ENCODE data around the gene ESAM.

ESAM gene, protein sequence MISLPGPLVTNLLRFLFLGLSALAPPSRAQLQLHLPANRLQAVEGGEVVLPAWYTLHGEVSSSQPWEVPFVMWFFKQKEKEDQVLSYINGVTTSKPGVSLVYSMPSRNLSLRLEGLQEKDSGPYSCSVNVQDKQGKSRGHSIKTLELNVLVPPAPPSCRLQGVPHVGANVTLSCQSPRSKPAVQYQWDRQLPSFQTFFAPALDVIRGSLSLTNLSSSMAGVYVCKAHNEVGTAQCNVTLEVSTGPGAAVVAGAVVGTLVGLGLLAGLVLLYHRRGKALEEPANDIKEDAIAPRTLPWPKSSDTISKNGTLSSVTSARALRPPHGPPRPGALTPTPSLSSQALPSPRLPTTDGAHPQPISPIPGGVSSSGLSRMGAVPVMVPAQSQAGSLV

DNA sequence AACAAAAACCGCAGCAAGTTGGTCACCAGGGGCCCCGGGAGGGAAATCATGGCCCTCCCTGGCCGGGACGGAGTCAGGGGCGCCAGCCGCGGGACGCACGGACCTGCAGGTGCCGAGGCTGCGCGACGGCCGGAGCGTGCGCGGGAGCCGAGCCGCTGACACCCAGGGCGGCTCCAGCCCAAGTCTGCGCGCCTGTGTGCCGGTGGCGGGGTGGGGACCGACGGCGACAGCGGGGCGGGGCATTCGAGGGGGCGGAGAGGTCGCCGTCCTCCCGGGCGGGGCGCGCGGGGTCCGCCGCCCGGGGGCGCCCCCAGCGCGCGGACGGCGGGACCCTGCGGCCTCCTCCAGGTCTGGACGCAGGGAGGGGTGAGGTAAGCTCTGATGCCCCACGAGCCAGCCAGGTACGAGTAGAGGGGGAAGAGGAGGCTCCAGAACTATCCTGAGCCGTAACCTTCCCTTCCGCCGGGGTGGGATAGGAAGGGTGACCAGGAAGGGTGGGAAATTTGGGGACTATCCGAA, at the start of gene ESAM:
TSS of gene ESAM (minus strand) at position 186 of the 519 bp plus-strand sequence. CDS start at position 50, 136 bp downstream.
- no peaks in the 10 kb centered on the region for H3K9me3 ChIP-seq (ENCODE audit: control insufficient read depth, insufficient read depth, low read length)
- H3K4me1 ChIP-seq (ENCODE audit: insufficient read depth, low read length): peaks cover 10% of the 10 kb centered on the region
- peaks cover 4% of the 10 kb centered on the region; the same call in 1 of the 2 replicates for H3K36me3 ChIP-seq (ENCODE audit: insufficient read depth, low read length)
- H3K9ac ChIP-seq (ENCODE audit: low read depth, low read length): peak within 1 kb of the TSS; percentile 45; the same call in 1 of the 2 replicates

DNA sequence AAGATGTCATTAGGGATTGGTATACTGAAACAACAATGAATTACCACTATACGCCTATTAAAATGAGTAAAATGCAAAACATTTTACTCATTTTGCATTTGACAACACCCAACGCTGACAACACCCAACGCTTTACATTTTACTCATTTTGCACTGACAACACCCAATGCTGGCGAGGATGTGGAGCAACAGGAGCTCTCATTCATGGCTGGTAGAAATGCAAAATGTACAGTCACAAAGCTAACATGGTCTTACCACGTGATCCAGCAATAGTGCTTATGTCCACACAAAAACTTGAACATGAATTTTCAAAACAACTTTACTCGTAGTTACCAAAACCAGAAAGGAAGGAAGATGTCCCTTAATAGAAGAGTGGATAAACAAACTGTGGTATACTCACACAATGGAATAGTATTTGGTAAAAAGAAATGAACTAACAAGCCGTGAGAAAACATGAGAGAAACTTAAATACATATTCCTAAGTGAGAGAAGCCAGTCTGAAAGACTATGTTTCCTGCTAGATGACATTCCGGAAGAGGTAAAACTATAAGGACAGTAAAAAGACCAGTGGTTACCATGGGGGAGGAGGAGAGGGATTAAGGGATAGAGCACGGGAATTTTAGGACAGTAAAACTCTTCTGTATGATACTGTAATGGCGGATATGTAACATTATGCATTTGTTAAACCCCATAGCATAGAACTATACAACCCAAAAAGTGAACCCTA, 49.5 kb upstream of the ESAM start:
- no peaks in the 10 kb centered on the region for H3K36me3 ChIP-seq (ENCODE audit: insufficient read depth, low read length)

DNA sequence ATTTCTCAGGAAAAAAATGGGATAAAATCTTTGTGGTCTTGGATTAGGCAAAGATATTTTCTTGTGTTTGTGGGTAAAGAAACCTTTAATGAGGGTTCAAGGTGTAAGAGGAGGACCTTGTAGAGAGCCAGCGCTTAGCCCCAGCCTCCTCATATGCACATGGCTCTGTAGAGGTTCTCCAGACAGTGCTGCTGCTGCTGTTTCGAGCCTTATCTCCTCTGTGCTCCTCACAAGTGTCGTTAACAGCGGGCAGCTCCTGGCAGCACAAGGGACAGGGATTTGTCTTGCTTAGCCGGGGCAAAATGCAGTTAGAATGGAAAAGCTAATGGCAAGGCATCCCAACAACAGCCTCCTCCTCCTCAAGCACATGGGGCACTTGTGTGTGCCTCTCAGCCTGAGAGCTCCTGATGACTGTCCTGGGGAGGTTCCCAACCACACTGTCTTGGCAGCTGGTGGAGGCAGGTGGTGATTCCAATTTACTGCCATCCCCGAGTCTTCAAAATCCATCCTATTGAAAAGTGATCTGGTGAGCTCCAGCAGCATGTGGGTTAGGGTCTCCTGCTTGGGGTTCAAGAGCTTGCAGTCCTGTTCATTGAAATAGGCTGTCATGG, 45.7 kb upstream of the ESAM start:
- H3K9ac ChIP-seq (ENCODE audit: low read depth, low read length): no peak overlapping the region
- H3K4me1 ChIP-seq (ENCODE audit: insufficient read depth, low read length): no peaks in the 10 kb centered on the region
- no peaks in the 10 kb centered on the region for H3K36me3 ChIP-seq (ENCODE audit: insufficient read depth, low read length)
- no peaks in the 10 kb centered on the region for H3K9me3 ChIP-seq (ENCODE audit: control insufficient read depth, insufficient read depth, low read length)

More for the DNA sequence above, 49.5 kb upstream of the ESAM start:
- Histone ChIP-seq H3K9me3 (ENCODE audit: control insufficient read depth, insufficient read depth, low read length) (no peaks in the 10 kb centered on the region), H3K4me1 (ENCODE audit: insufficient read depth, low read length) (no peaks in the 10 kb centered on the region), H3K9ac (ENCODE audit: low read depth, low read length) (no peak overlapping the region)

DNA sequence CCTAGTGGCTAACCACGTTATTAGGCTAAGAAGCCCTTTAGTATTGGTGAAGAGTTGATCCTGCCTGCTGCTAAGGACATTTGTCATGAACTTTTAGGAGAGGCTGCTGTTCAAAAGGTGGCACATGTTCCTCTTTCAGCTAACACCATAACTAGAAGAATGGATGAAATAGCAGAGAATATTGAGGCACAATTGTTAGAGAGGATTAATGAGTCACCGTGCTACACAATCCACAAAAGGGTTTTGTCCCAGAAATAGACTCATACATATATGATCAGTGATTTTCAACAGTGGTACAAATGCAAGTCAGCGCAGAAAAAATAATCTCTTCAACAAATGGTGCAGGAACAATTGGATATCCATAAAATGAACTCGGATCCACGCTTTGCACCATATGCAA, 45.1 kb upstream of the ESAM start:
- no peaks in the 10 kb centered on the region for H3K9me3 ChIP-seq (ENCODE audit: control insufficient read depth, insufficient read depth, low read length)
- no peaks in the 10 kb centered on the region for H3K4me1 ChIP-seq (ENCODE audit: insufficient read depth, low read length)
- H3K36me3 ChIP-seq (ENCODE audit: insufficient read depth, low read length): no peaks in the 10 kb centered on the region
- no peak overlapping the region for H3K9ac ChIP-seq (ENCODE audit: low read depth, low read length)

DNA sequence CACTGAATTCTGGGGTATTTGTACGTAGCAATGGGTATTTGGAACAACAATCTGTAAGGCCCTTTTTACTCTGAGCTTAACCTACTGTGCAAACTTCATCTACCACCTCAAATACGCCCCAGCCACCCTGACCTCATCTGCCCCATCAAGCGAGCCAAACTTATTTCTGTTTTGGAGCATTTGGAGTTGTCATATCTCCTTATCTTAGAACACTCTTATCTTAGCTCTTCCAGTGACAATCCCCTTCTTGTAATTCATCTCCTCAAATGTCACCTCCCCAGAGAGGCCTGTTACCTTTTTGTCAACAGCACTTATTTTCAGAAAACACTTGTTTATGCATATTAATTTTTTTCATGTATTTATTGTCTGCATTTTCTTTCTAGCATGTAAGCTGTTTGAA, 42.8 kb upstream of the ESAM start:
- no peak overlapping the region for H3K9ac ChIP-seq (ENCODE audit: low read depth, low read length)
- H3K36me3 ChIP-seq (ENCODE audit: insufficient read depth, low read length): no peaks in the 10 kb centered on the region
- no peaks in the 10 kb centered on the region for H3K9me3 ChIP-seq (ENCODE audit: control insufficient read depth, insufficient read depth, low read length)
- peaks cover 10% of the 10 kb centered on the region; the same call in 1 of the 2 replicates for H3K4me1 ChIP-seq (ENCODE audit: insufficient read depth, low read length)

DNA sequence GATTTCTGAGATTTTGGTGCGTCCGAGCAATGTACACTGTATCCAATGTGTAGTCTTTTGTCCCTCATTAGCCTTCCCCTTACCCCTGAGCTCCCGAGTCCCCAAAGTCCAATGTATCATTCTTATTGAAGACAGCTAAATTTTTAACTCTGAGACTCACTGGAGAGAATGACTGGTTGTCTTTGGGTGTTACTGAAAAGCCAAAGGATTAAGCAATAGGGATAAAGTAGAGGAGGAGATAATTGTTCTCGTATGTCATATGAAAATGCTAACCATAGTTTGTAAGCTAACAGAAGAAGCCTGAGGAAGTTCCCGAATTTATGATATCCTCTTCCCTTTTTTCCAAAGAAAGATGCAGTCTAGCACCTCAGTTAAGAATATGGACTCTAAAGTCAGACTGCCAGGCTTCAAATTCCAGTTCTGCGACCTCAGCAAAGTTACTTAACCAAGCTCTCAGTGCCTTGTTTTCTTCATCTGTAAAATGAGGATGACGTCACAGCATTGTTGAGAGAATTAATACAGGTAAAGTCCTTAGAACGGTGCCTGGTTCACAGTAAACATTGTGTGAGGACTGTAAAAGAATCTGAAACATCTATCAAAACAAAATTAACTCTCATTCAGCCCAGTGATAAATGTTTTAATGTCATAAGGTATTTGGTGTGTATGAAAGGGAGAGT, 39.7 kb upstream of the ESAM start:
- Histone ChIP-seq H3K4me1 (ENCODE audit: insufficient read depth, low read length) (peaks cover 10% of the 10 kb centered on the region), H3K36me3 (ENCODE audit: insufficient read depth, low read length) (no peaks in the 10 kb centered on the region), H3K9ac (ENCODE audit: low read depth, low read length) (no peak overlapping the region), H3K9me3 (ENCODE audit: control insufficient read depth, insufficient read depth, low read length) (no peaks in the 10 kb centered on the region)

DNA sequence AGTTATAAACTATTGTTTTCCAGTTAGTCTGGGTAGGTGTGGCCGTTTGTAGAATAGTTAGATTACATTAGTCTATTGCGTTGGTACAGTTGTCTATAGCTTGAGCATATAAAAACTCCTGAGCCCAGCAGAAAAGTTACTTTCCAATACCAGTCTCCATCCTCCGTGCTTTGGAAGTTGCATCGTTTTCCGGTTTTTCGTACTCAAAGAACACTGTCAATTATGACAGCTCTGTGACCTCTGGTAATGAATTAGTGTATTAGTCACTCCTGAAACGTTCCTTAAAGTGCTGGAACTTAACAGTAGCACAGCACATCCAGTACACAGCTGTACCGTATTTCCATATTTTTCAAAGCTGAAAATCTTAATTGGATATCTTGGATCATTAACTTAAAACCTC, 38.9 kb upstream of the ESAM start:
- Histone ChIP-seq H3K36me3 (ENCODE audit: insufficient read depth, low read length) (no peaks in the 10 kb centered on the region), H3K9ac (ENCODE audit: low read depth, low read length) (peak overlapping the region; percentile 83), H3K9me3 (ENCODE audit: control insufficient read depth, insufficient read depth, low read length) (no peaks in the 10 kb centered on the region), H3K4me1 (ENCODE audit: insufficient read depth, low read length) (peaks cover 10% of the 10 kb centered on the region)

DNA sequence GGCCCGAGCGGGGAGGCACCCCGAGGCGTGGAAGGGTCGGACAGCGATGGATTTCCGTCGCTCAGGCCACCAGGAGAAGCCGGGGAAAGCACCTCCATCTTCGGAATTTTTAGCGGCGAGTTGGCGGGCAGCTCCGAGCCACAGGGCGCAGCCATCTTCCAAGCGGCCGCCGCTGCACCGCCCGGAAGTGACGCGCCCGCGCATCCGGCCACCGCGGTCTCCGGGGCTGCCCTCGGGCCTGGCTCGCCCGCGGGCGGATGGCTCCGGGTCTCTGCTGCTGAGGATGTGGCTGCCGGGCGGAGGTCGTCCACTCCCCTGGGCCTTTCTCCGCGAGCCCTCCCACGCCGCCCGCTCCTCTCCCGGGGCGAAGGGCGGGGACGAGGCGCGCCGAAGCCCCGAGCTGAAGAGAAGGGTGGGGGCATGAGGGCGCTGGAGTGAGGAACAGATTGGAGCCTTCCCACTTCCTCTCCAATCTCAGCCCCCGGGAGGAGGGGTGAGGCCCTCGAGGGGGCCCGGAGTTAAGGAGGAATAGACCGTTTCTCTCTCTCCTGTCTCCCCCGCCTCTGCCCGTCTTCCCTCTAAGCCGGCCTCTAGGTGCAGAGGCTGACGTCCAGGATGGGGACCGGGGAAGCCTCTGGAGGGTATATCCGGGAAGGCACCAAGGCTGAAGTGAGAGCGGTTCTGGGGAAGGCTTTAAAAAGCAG, 38.3 kb upstream of the ESAM start, which contains the start of gene MSANTD2:
TSS of gene MSANTD2 (minus strand) at position 181 of the 704 bp plus-strand sequence. CDS start at position 155, 26 bp downstream.
- H3K4me1 ChIP-seq (ENCODE audit: insufficient read depth, low read length): peaks cover 11% of the 10 kb centered on the region
- H3K9ac ChIP-seq (ENCODE audit: low read depth, low read length): peak within 1 kb of the TSS; percentile 83
- H3K36me3 ChIP-seq (ENCODE audit: insufficient read depth, low read length): no peaks in the 10 kb centered on the region
- H3K9me3 ChIP-seq (ENCODE audit: control insufficient read depth, insufficient read depth, low read length): no peaks in the 10 kb centered on the region

DNA sequence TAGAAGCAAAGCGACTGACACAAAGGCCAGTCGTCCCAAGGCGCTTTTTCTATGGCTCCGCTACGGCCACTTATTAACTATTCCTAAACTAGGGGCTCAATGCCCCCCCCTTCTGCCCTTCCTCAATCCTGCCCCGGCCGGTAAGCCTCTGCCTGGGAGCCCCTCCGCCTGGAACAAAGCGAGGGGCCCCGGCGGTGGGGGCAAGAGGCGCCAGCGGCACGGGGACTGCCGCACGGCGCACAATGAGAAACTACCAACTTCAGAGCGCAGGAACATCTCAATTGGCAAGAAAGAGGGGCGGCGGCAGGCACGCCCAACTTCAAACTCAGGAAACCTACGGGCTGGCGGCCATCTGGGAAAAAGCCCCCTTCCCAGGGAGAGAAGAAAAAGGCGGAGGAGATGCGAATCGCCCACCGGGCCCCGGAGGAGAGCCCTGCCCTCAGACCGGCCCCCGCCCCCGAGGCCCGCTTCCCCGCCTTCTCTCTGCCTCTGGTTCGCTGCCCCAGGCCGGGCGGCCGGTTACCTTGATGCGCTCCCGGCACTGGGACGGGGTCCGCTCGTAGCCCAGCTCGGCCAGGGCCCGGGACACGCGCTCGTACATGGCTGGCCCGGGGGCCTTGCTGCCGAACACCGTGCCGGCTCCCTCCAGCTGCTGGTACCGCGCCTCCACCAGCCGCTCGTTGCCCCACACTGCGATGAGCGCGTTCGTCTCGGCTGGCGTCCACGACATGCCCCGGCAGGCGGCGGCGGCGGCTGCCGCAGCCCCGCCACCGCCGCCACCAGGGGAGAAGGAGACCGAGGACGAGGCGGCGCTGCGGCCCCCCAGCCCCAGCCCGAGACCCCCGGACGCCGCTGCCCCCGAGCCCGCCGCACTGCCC, 37.5 kb upstream of the ESAM start:
- Histone ChIP-seq H3K9me3 (ENCODE audit: control insufficient read depth, insufficient read depth, low read length) (no peaks in the 10 kb centered on the region), H3K9ac (ENCODE audit: low read depth, low read length) (peak overlapping the region; percentile 83), H3K36me3 (ENCODE audit: insufficient read depth, low read length) (no peaks in the 10 kb centered on the region), H3K4me1 (ENCODE audit: insufficient read depth, low read length) (peaks cover 13% of the 10 kb centered on the region)

DNA sequence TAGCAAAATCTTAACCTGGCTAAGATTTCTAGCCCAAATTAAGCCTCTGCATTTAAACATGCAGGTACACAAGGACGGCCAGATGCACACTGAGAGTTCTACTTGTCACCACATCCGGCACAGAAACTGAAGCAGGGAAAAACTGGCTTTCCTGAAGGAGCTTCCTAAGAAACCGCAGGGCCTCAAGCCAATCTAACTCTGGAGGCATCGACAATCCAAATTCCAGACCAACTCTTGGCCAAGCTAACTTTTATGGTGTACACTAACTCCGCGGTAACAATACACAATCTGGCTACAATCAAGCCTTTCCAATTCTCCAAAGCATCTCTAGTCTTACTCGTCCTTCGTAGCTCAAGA, 36.9 kb upstream of the ESAM start:
- no peaks in the 10 kb centered on the region for H3K9me3 ChIP-seq (ENCODE audit: control insufficient read depth, insufficient read depth, low read length)
- H3K4me1 ChIP-seq (ENCODE audit: insufficient read depth, low read length): peaks cover 13% of the 10 kb centered on the region
- peak overlapping the region; percentile 83 for H3K9ac ChIP-seq (ENCODE audit: low read depth, low read length)
- no peaks in the 10 kb centered on the region for H3K36me3 ChIP-seq (ENCODE audit: insufficient read depth, low read length)

DNA sequence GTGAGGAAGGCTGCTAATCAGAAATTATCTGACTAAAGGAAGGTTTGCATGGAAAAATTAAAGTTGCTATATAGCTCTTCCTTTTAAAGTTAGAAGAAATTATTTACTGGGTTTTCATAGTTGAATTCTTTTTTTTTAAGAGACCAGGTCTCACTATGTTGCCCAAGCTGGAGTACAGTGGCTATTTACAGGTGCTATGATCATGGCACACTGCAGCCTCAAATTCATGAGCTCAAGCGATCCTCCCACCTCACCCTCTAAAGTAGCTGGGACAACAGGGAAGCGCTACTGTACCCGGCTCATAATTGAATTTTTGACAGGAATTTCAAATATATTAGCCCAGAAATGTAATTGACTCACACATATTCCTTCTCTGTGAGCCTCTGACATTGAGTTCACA, 34.2 kb upstream of the ESAM start:
- Histone ChIP-seq H3K9me3 (ENCODE audit: control insufficient read depth, insufficient read depth, low read length) (no peaks in the 10 kb centered on the region), H3K36me3 (ENCODE audit: insufficient read depth, low read length) (no peaks in the 10 kb centered on the region), H3K4me1 (ENCODE audit: insufficient read depth, low read length) (peaks cover 27% of the 10 kb centered on the region), H3K9ac (ENCODE audit: low read depth, low read length) (no peak overlapping the region)

DNA sequence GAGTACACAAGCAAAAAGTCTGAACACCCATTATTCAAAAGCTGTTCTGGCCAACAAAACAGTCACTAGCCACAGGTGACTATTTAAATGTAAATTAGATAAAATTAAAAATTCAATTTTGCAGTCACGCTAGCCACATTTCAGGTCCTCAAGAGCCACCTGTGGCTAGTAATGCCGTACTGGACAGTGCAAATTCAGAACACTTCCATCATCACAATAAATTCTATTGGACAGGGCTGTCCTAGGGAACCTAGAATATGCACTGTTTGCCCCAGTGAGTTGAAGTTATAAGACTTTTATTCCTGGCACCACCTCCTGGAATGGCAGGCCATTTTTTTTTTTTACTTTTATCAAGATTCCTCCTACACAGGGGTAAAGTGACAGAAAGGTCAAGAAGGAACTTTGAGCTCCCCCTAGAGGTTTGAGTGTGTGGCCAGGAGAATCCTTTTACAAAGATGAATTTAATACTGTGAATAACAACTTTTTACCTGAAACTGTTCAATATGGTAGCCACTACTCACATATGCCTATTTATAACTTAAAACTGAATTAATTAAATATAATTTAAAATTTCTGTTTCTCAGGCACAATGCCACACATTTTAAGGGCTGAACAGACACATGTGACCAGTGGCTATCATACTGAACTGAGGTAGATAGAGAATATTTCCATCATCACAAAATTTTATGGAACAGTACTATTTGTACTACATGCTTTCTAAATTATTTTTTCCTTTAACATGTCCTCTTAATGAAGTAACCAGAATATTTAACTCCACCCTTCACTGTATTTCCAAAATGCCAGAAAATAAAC, 31.6 kb upstream of the ESAM start:
- no peak overlapping the region for H3K9ac ChIP-seq (ENCODE audit: low read depth, low read length)
- H3K36me3 ChIP-seq (ENCODE audit: insufficient read depth, low read length): no peaks in the 10 kb centered on the region
- H3K9me3 ChIP-seq (ENCODE audit: control insufficient read depth, insufficient read depth, low read length): no peaks in the 10 kb centered on the region
- H3K4me1 ChIP-seq (ENCODE audit: insufficient read depth, low read length): peaks cover 27% of the 10 kb centered on the region
